HEK293T (cell line): Measurements from ENCODE around the gene IRF6.

Experiments used
- FOXA1 ChIP-seq: fragments of 450-650 bp; IDR thresholded peaks from 2 replicates; pipeline ENCODE4 v1.6.1; 2016; ENCODE audit warnings: mild to moderate bottlenecking
- FOXK2 ChIP-seq: fragments of 450-650 bp; IDR thresholded peaks from 2 replicates; pipeline ENCODE4 v1.6.1; 2016; ENCODE audit warnings: mild to moderate bottlenecking
- HDGF ChIP-seq: fragments of 450-650 bp; IDR thresholded peaks from 2 replicates; pipeline ENCODE4 v1.6.1; 2017; ENCODE audit warnings: antibody characterized with exemption, borderline replicate concordance
- SP1 ChIP-seq: fragments of 450-650 bp; IDR thresholded peaks from 2 replicates; pipeline ENCODE4 v1.6.1; 2017
- SUZ12 ChIP-seq: fragments of 450-650 bp; IDR thresholded peaks from 2 replicates; pipeline ENCODE4 v1.6.1; 2016; ENCODE audit warnings: mild to moderate bottlenecking

DNA sequence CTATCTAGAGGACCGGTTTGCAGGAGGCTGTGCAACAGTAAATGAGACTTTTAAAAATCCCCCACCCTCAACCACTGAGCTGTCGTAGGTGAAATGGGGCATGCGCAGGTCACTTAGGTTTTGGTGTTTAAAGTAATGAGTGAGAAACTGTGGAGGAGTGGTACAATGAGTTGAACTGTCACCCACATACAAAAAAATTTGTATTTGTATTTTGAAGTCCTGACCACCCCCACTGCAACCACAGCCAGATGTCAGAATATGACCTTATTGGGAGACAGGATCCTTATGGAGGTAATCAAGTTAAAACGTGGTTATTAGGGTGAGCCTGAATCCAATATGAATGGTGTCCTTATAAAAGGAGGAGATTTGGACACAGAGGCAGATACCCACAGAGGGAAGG is 1.6 kb upstream of the IRF6 start:
- TF ChIP-seq FOXK2 (no peak), HDGF (no peak), FOXA1 (no peak), SP1 (no peak), SUZ12 (no peak)
